H1 (cell line): ENCODE measurements around the gene CIAO3. TPM values are rescaled to one million over a fixed set of nuclear protein-coding genes. Genes with fewer than 3 reads are reported as not detected.

Experiments used
- RBBP5 ChIP-seq: IDR thresholded peaks from 2 replicates; pipeline ENCODE4 v1.7.1; 2012; ENCODE audit warnings: low read depth, mild to moderate bottlenecking, inconsistent platforms, low read length, moderate library complexity, borderline replicate concordance
- polyA plus RNA-seq, 7 experiments: library from polyadenylated mRNA; depleted of rRNA in 3 of 7; stranded (reverse) in 5 of 7; unstranded in 2 of 7; fragments of >200 nt in 5 of 7; fragments of 200-250 nt in 2 of 7; gene quantifications; 1 replicate in 5 of 7; 2 replicates in 1 of 7; 4 replicates in 1 of 7; pipeline versions ENCODE4 v1.2.1 to v1.2.3, GENCODE V29; 2011 to 2013; ENCODE audit warnings: missing spikeins in 2 of 7, mixed read lengths in 2 of 7
- total RNA-seq: library from RNA; stranded (reverse); fragmentation: NEBNext Ultra II Directional; extraction: Animal tissue kit (Norgen Biotek cat#: 25700); gene quantifications from 2 replicates; pipeline ENCODE4 v1.2.1, GENCODE V29; 2021

The CIAO3 gene
- total and polyA plus RNA-seq, 2 of the 8 experiments (the other 6 are each of a cell fraction or from before 2014, with no cell fraction given): 20.0 to 20.4 TPM

GRCh38 chr16:783404-784161 lies 42.8 kb upstream of the CIAO3 start (continued):
- TF ChIP-seq RBBP5: no peak
